Measurements from ENCODE around the gene SCG5. TPM values are rescaled to one million over a fixed set of nuclear protein-coding genes. Genes with fewer than 3 reads are reported as not detected.
"Not testable (repeated sequence)": the region's sequence is repeated elsewhere in the genome, so short reads cannot be mapped to it uniquely, and the experiment has no call there.

Gene SCG5
- 10 to 100 TPM; 19.0 to 31.4 (median 26.6) TPM for polyA plus RNA-seq (ENCODE audit: insufficient read length in 3 of 3)
- long read RNA-seq, donor 1, transcript SCG5-202 (6 exons, 1,235 nt): major isoform, 5 of 6 reads
- long read RNA-seq, donor 1, partial matches to known transcripts: 0 of 6 reads
- long read RNA-seq, donor 1, other reads (novel, unspliced or antisense): 0 of 6 reads
- long read RNA-seq, donor 2, partial matches to known transcripts: 0 of 6 reads
- long read RNA-seq, donor 2, other reads (novel, unspliced or antisense): 0 of 6 reads
- long read RNA-seq, donor 3, transcript SCG5-201 (6 exons, 1,238 nt): major isoform, 7 of 15 reads
- long read RNA-seq, donor 3, transcript SCG5-202 (6 exons, 1,235 nt): minor isoform, 6 of 15 reads
- long read RNA-seq, donor 3, partial matches to known transcripts: 0 of 15 reads
- long read RNA-seq, donor 3, other reads (novel, unspliced or antisense): 0 of 15 reads
- long read RNA-seq, donor 4, partial matches to known transcripts: 0 of 4 reads
- long read RNA-seq, donor 4, other reads (novel, unspliced or antisense): 0 of 4 reads
- long read RNA-seq, donor 5: 0 reads
- long read RNA-seq, donor 6, partial matches to known transcripts: 0 of 5 reads
- long read RNA-seq, donor 6, other reads (novel, unspliced or antisense): 0 of 5 reads
- long read RNA-seq, donor 7, transcript SCG5-202 (6 exons, 1,235 nt): major isoform, 7 of 9 reads
- long read RNA-seq, donor 7, partial matches to known transcripts: 0 of 9 reads
- long read RNA-seq, donor 7, other reads (novel, unspliced or antisense): 0 of 9 reads
- long read RNA-seq, donor 8: 0 reads
- long read RNA-seq, donor 9, partial matches to known transcripts: 0 of 8 reads
- long read RNA-seq, donor 9, other reads (novel, unspliced or antisense): 0 of 8 reads
- long read RNA-seq, donor 10, transcript SCG5-201 (6 exons, 1,238 nt): major isoform, 5 of 16 reads
- long read RNA-seq, donor 10, partial matches to known transcripts: 9 of 16 reads
- long read RNA-seq, donor 10, other reads (novel, unspliced or antisense): 0 of 16 reads
- long read RNA-seq, donor 11, transcript SCG5-201 (6 exons, 1,238 nt): major isoform, 5 of 7 reads
- long read RNA-seq, donor 11, partial matches to known transcripts: 0 of 7 reads
- long read RNA-seq, donor 11, other reads (novel, unspliced or antisense): 0 of 7 reads
- long read RNA-seq, donor 12, partial matches to known transcripts: 0 of 2 reads
- long read RNA-seq, donor 12, other reads (novel, unspliced or antisense): 0 of 2 reads
- long read RNA-seq, donor 13: 0 reads
- long read RNA-seq, donor 14, partial matches to known transcripts: 0 of 5 reads
- long read RNA-seq, donor 14, other reads (novel, unspliced or antisense): 0 of 5 reads
- long read RNA-seq, donor 15, transcript SCG5-202 (6 exons, 1,235 nt): major isoform, 5 of 5 reads
- long read RNA-seq, donor 15, partial matches to known transcripts: 0 of 5 reads
- long read RNA-seq, donor 15, other reads (novel, unspliced or antisense): 0 of 5 reads
- long read RNA-seq, donor 16, transcript SCG5-201 (6 exons, 1,238 nt): major isoform, 9 of 17 reads
- long read RNA-seq, donor 16, partial matches to known transcripts: 5 of 17 reads
- long read RNA-seq, donor 16, other reads (novel, unspliced or antisense): 0 of 17 reads

- peak in 10 of 11 donors; percentile 17 to 68 (median 46) for DNase-seq (ENCODE audit: extremely low read depth in 1 of 11, low read depth in 9 of 11, low spot score in 4 of 11)
Measured at GRCh38 chr15:32641517-32642059, at the start of gene SCG5. TSS of gene SCG5 (plus strand) at chr15:32641710. CDS start at chr15:32643593, 1,883 bp downstream.

GRCh38 chr15:32593151-32593550 lies 48.4 kb upstream of the SCG5 start, which contains the start of gene GOLGA8N:
TSS of gene GOLGA8N (plus strand) at chr15:32593456.
- DNase-seq (ENCODE audit: extremely low read depth in 1 of 11, low read depth in 9 of 11, low spot score in 4 of 11): not testable (repeated sequence)

- not testable (repeated sequence) for DNase-seq (ENCODE audit: extremely low read depth in 1 of 11, low read depth in 9 of 11, low spot score in 4 of 11)
Measured at GRCh38 chr15:32609518-32609917, 32.0 kb upstream of the SCG5 start.

GRCh38 chr15:32610719-32611118 lies 30.8 kb upstream of the SCG5 start:
- DNase-seq (ENCODE audit: extremely low read depth in 1 of 11, low read depth in 9 of 11, low spot score in 4 of 11): peak in 1 of 11 donors; percentile 6

- not testable (repeated sequence) for DNase-seq (ENCODE audit: extremely low read depth in 1 of 11, low read depth in 9 of 11, low spot score in 4 of 11)
Measured at GRCh38 chr15:32614712-32615050, 26.8 kb upstream of the SCG5 start.

GRCh38 chr15:32615051-32615870 lies 26.2 kb upstream of the SCG5 start, which contains the start of gene ARHGAP11A:
TSS of gene ARHGAP11A (plus strand) at chr15:32615504. CDS start at chr15:32616212, 708 bp downstream.
- peak; percentile 77 to 95 (median 87) for DNase-seq (ENCODE audit: extremely low read depth in 1 of 11, low read depth in 9 of 11, low spot score in 4 of 11)

- DNase-seq (ENCODE audit: extremely low read depth in 1 of 11, low read depth in 9 of 11, low spot score in 4 of 11): not testable (repeated sequence)
Measured at GRCh38 chr15:32615871-32616426, 25.6 kb upstream of the SCG5 start.

GRCh38 chr15:32636410-32636809 lies 5.1 kb upstream of the SCG5 start:
- DNase-seq (ENCODE audit: extremely low read depth in 1 of 11, low read depth in 9 of 11, low spot score in 4 of 11): no peak

- DNase-seq (ENCODE audit: extremely low read depth in 1 of 11, low read depth in 9 of 11, low spot score in 4 of 11): no peak
Measured at GRCh38 chr15:32636908-32637567, 4.5 kb upstream of the SCG5 start.

- no peak for DNase-seq (ENCODE audit: extremely low read depth in 1 of 11, low read depth in 9 of 11, low spot score in 4 of 11)
Measured at GRCh38 chr15:32637704-32638103, 3.8 kb upstream of the SCG5 start.

GRCh38 chr15:32642667-32643435 lies 1.3 kb downstream of the SCG5 start:
- DNase-seq (ENCODE audit: extremely low read depth in 1 of 11, low read depth in 9 of 11, low spot score in 4 of 11): no peak

GRCh38 chr15:32643907-32644445 lies 2.5 kb downstream of the SCG5 start:
- no peak for DNase-seq (ENCODE audit: extremely low read depth in 1 of 11, low read depth in 9 of 11, low spot score in 4 of 11)

- peak in 4 of 11 donors; percentile 16 to 39 (median 32) for DNase-seq (ENCODE audit: extremely low read depth in 1 of 11, low read depth in 9 of 11, low spot score in 4 of 11)
Measured at GRCh38 chr15:32646291-32646690, 4.8 kb downstream of the SCG5 start.

GRCh38 chr15:32649342-32649741 lies 7.8 kb downstream of the SCG5 start:
- no peak for DNase-seq (ENCODE audit: extremely low read depth in 1 of 11, low read depth in 9 of 11, low spot score in 4 of 11)

GRCh38 chr15:32651229-32651837 lies 9.8 kb downstream of the SCG5 start:
- peak in 5 of 11 donors; percentile 16 to 43 (median 24) for DNase-seq (ENCODE audit: extremely low read depth in 1 of 11, low read depth in 9 of 11, low spot score in 4 of 11)
